Mammary epithelial cell (primary cell): ENCODE data around the gene FIZ1.

Experiments used
- EZH2 ChIP-seq: IDR thresholded peaks from 2 replicates; pipeline ENCODE4 v1.6.1; 2012; ENCODE audit warnings: low read length, inconsistent platforms, borderline replicate concordance
- TF ChIP-seq, protein P1 (sequence below), 2 donors: IDR thresholded peaks in 1 of 2; conservative IDR thresholded peaks in 1 of 2; 2 replicates each; pipeline ENCODE4 v1.5.1; 2011 to 2012; ENCODE audit warnings: inconsistent platforms in 2 of 2, low read length in 2 of 2, mild to moderate bottlenecking in 2 of 2, control low read depth in 1 of 2, low read depth in 1 of 2; ENCODE audit not compliant: insufficient read depth in 1 of 2; ENCODE audit errors: extremely low read depth in 1 of 2

DNA sequence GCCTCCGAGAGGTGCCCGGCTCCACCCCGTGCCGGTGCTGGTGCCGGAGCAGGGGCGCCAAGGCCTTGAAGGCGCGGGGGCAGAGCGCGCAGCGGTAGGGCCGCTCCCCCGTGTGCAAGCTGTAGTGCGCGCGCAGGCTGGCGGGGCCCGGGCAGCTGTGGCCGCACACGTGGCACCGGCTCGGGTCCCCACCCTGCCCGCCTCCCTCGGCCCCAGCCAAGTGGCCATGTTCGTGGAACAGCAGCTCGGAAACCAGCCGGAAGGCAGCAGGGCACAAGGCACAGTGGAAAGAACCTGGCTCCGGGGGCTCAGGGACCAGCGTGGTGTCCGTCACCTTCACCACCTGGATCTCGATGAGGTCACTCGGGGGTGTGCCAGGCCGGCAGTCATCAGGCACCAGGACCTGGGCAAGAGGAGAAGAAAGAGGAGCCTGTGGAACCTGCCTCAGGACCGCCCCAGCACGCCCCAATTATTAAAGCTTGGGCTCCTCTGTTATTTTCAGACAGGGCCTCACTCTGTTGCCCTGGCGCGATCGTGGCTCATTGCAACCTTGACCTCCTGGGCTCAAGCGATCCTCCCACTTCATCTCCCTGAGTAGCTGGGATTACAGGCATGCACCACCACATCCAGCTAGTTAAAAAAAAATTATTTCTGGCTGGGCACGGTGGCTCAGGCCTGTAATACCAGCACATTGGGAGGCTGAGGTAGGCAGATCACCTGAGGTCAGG, 23.1 kb upstream of the FIZ1 start:
- TF ChIP-seq, protein P1, sequence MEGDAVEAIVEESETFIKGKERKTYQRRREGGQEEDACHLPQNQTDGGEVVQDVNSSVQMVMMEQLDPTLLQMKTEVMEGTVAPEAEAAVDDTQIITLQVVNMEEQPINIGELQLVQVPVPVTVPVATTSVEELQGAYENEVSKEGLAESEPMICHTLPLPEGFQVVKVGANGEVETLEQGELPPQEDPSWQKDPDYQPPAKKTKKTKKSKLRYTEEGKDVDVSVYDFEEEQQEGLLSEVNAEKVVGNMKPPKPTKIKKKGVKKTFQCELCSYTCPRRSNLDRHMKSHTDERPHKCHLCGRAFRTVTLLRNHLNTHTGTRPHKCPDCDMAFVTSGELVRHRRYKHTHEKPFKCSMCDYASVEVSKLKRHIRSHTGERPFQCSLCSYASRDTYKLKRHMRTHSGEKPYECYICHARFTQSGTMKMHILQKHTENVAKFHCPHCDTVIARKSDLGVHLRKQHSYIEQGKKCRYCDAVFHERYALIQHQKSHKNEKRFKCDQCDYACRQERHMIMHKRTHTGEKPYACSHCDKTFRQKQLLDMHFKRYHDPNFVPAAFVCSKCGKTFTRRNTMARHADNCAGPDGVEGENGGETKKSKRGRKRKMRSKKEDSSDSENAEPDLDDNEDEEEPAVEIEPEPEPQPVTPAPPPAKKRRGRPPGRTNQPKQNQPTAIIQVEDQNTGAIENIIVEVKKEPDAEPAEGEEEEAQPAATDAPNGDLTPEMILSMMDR (conservative IDR thresholded peaks at IDR 0.05 in 1 of 2, IDR thresholded peaks at IDR 0.05 in 1 of 2; ENCODE audit: extremely low read depth in 1 of 2, insufficient read depth in 1 of 2, low read depth in 1 of 2, low read length in 2 of 2): no peak
- TF ChIP-seq EZH2: no peak
